Nephron progenitor cell (in vitro differentiated cells): Measurements from ENCODE around the gene CLHC1.

ENCODE experiments used
- DNase-seq: peaks from one replicate; pipeline ENCODE4 v3.0.0; 2021
- H3K27ac Mint-ChIP-seq: 2 replicates; pipeline ENCODE4 v1.8.0; 2021; ENCODE audit warnings: mild to moderate bottlenecking, moderate library complexity, mixed read lengths
- H3K27me3 Mint-ChIP-seq: 2 replicates; pipeline ENCODE4 v1.8.0; 2021; ENCODE audit warnings: mild to moderate bottlenecking, low read depth, mixed read lengths; ENCODE audit not compliant: poor library complexity
- H3K36me3 Mint-ChIP-seq: 2 replicates; pipeline ENCODE4 v1.8.0; 2021; ENCODE audit warnings: low read depth, mixed read lengths
- H3K4me1 Mint-ChIP-seq: 2 replicates; pipeline ENCODE4 v1.8.0; 2021; ENCODE audit warnings: mixed read lengths
- H3K4me3 Mint-ChIP-seq: 2 replicates; pipeline ENCODE4 v1.8.0; 2021; ENCODE audit warnings: mild to moderate bottlenecking, moderate library complexity, mixed read lengths
- H3K9me3 Mint-ChIP-seq: 2 replicates; pipeline ENCODE4 v1.8.0; 2021; ENCODE audit warnings: mild to moderate bottlenecking, moderate library complexity, mixed read lengths
- TF ChIP-seq, protein P1 (sequence below): fragments of 200-600 bp; sonication (generic); IDR thresholded peaks from 2 replicates; pipeline ENCODE4 v1.5.0; 2021; ENCODE audit warnings: antibody characterized with exemption

CLHC1 gene

DNA sequence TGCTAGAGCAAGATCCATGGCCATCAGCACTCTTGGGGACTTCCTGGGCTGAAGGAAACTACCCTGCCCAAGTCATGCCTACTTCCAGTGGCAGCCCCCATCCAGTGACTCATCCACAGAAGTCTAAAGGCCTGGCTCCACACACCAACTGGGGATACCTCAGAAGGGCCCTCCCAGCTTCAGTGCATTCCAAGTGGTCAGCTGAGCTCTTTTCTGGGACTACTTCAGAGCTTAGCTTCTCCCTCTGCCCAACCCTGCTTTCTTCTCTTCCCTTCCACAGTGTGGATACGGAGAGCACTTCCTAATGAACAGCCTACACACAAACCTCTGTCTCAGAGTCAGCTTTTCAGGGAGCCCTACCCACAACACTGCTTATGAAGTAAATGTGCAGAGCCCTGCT, 66.5 kb downstream of the CLHC1 start:
- H3K27me3 Mint-ChIP-seq, result peaks cover 3% of the 10 kb centered on the region
- no peak overlapping the region for H3K4me3 Mint-ChIP-seq
- H3K36me3 Mint-ChIP-seq, result no peaks in the 10 kb centered on the region
- TF ChIP-seq, protein P1, sequence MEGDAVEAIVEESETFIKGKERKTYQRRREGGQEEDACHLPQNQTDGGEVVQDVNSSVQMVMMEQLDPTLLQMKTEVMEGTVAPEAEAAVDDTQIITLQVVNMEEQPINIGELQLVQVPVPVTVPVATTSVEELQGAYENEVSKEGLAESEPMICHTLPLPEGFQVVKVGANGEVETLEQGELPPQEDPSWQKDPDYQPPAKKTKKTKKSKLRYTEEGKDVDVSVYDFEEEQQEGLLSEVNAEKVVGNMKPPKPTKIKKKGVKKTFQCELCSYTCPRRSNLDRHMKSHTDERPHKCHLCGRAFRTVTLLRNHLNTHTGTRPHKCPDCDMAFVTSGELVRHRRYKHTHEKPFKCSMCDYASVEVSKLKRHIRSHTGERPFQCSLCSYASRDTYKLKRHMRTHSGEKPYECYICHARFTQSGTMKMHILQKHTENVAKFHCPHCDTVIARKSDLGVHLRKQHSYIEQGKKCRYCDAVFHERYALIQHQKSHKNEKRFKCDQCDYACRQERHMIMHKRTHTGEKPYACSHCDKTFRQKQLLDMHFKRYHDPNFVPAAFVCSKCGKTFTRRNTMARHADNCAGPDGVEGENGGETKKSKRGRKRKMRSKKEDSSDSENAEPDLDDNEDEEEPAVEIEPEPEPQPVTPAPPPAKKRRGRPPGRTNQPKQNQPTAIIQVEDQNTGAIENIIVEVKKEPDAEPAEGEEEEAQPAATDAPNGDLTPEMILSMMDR, result no peak
- no peak overlapping the region for H3K27ac Mint-ChIP-seq
- no peak for DNase-seq
- H3K4me1 Mint-ChIP-seq, result peaks cover 70% of the 10 kb centered on the region
- H3K9me3 Mint-ChIP-seq, result no peaks in the 10 kb centered on the region

DNA sequence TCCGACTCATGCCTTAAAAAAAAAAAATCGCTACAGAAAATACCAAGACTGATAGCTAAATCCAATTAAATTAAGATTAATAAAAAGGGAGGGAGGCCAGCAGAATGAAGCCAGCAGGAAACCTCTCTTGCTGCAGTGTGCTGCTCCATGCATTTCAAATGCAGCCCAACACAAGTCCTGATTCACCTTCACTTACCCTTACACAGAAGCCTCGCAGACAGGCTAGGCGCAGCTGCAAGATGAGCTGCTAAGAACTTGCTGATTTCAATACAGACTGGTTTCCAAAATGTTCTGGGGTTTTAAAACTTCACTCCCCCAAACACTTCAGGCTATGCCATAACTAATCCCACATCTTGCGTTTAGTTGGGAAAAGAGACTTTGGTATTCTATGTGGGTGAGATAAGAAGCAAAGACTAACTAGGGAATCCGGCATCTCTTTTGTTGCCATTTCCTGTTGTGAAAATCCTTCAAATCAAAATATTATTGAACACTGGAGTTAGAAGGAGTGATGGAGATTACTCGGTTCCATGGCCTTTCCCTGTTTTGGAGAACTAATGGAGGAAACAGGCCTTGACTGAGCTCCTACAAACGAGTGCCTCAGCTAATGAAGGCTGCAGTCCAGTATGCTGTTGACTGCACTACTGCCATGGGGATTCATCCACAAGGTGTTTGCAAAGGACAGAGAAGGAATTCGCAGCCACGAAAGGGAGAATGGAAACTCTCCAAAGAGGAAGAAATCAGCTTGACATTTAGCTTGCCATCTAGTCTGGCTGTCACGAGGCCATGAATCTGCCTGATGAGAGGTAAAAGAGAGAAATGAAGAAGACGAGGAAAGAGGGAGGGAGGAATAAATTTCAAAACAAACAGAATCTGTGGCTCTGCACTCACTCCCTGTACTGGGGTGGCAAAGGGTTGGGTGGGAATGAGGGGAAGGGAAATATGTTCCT, 67.3 kb downstream of the CLHC1 start:
- no peaks in the 10 kb centered on the region for H3K36me3 Mint-ChIP-seq
- peaks cover 3% of the 10 kb centered on the region for H3K27me3 Mint-ChIP-seq
- no peak overlapping the region for H3K4me3 Mint-ChIP-seq
- no peaks in the 10 kb centered on the region for H3K9me3 Mint-ChIP-seq
- H3K4me1 Mint-ChIP-seq, result peaks cover 74% of the 10 kb centered on the region
- no peak for DNase-seq
- TF ChIP-seq, protein P1, result no peak
- H3K27ac Mint-ChIP-seq, result no peak overlapping the region

DNA sequence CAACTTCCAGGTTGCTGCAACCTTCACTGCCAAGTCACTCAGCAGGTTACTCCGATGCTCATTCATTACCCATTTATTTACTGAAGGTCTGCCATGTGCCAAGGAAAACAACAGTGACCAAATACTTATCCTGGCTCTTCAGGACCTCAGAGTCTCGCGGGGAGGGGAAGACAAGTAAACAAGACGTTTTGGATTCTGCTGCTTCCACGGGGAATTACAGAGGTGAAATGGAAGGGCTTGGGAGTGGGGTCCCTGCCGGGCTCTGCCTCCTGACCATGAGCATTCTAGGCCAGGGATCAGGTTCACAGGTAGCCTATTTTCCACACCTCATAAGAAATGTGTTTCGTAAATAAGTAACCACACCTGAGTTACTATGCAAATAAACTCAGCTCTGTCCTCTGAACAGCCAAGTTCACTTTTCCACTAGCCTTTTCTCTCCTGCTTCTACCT, 68.1 kb downstream of the CLHC1 start:
- peaks cover 74% of the 10 kb centered on the region for H3K4me1 Mint-ChIP-seq

DNA sequence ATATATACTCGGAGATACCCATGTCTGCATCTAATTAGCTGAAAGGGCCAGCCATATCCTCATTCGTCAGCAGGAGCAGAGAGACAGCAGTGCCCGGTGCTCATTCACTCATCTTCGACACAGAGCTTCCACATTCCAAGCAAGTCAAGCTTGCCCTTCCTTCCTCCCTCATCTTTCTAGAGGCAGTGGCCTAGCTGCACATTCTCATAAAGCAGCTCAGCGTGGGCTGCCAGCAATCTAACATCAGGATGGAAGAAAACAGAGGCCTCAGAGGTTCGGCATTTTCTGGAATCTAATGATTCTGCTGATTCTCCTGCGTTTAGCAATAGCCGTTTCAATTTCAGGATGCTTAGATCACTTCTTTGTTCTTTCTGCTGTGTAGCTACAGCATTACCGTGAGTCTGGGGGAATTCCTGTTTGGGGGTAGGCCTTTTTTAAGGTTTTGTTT, 68.8 kb downstream of the CLHC1 start:
- Mint-ChIP-seq H3K27ac (peak overlapping the region; percentile 18), H3K27me3 (peaks cover 3% of the 10 kb centered on the region), H3K36me3 (no peaks in the 10 kb centered on the region), H3K9me3 (no peaks in the 10 kb centered on the region), H3K4me1 (peaks cover 69% of the 10 kb centered on the region), H3K4me3 (no peak overlapping the region)
- TF ChIP-seq, protein P1, result no peak
- no peak for DNase-seq

More for the DNA sequence above, 68.1 kb downstream of the CLHC1 start:
- H3K4me3 Mint-ChIP-seq, result no peak overlapping the region
- peak overlapping the region; percentile 16 for H3K27ac Mint-ChIP-seq
- no peak for DNase-seq
- no peaks in the 10 kb centered on the region for H3K36me3 Mint-ChIP-seq
- H3K9me3 Mint-ChIP-seq, result no peaks in the 10 kb centered on the region
- H3K27me3 Mint-ChIP-seq, result peaks cover 3% of the 10 kb centered on the region
- TF ChIP-seq, protein P1, result no peak

DNA sequence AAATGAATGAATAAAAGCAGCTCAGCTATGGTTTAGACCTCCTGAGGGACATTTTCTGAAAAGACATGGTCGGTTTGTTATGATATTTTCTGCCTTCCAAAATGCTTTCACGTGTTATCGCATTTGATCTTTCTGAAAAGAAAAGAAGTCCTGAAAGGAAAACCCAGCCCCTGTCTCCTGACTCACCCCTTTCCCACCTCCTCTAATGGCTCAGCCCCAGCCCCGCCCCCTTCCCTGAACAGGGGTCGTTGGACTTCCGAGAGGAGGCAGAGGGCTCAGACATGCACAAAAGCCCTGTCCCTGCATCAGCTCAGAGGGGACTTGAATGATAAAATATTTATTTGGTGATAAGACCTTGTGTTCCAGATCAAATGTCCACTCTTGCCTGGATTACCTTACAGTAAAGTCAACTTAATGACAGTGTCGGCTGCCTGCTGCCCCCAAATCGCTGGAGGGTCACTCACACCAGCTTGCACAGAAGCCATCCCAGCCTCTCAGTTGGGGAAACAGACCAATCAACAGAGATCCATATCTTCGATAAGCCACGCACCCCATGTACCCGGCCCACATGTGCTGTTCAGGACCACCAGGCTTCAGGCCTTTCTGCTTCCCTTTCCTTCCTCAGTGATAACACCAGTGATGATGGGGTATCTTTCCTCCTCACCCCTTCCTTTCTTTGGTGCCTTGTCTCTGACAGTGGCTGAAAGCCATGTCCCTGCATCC, 69.6 kb downstream of the CLHC1 start:
- Mint-ChIP-seq H3K4me3 (no peak overlapping the region), H3K4me1 (peaks cover 65% of the 10 kb centered on the region), H3K9me3 (no peaks in the 10 kb centered on the region), H3K36me3 (no peaks in the 10 kb centered on the region), H3K27ac (no peak overlapping the region), H3K27me3 (peaks cover 3% of the 10 kb centered on the region)
- TF ChIP-seq, protein P1, result no peak
- peak; percentile 35 for DNase-seq
